K562 (cell line): Measurements from ENCODE around the gene SYNJ2. TPM values are rescaled to one million over a fixed set of nuclear protein-coding genes. Genes with fewer than 3 reads are reported as not detected.

ENCODE experiments used
- ATAC-seq: fragments of 200-7000 bp; cut with Tn5 transposase; 3 replicates; pipeline ENCODE4 v1.9.1; 2020; ENCODE audit warnings: moderate library complexity
- BruUV-seq: library from RNA; stranded (reverse); fragments of 400-500 nt; replicated peaks from 2 replicates; lab custom pipeline; 2021; lab: Mats Ljungman, UMichigan
- CTCF ChIA-PET: fragments of 300-600 bp; formaldehyde crosslinking; extraction: SDS; loops from one replicate; lab custom pipeline; 2021; ENCODE audit warnings: low intra/inter-chr PET ratio; lab: Yijun Ruan, JAX
- POLR2A ChIA-PET: fragments of 300-600, 350-650 bp; sonication (Branson Sonifier 250); formaldehyde crosslinking; extraction: SDS; loops from one replicate; lab custom pipeline; 2021; ENCODE audit warnings: antibody characterized with exemption, inconsistent platforms; lab: Yijun Ruan, JAX
- DNase-seq, 4 experiments: peaks; one replicate each; pipeline versions ENCODE4 v3.0.0 to v3.0.0-alpha.2; 2011 to 2018; ENCODE audit warnings: low spot score in 3 of 4, mixed read lengths in 3 of 4; ENCODE audit errors: extremely low read depth in 1 of 4
- FAIRE-seq: peaks from 2 replicates; lab custom pipeline; 2011; peaks lifted over from hg19 to GRCh38; lab: Jason Lieb, UNC
- H2AFZ ChIP-seq: 2 replicates; pipeline ENCODE4 v1.6.0; 2011; ENCODE audit warnings: low read depth, low read length, control low read depth, inconsistent platforms
- H3K27ac ChIP-seq: fragments of 200-600 bp; 3 replicates; pipeline ENCODE4 v1.8.0; 2011; ENCODE audit warnings: low read depth, mild to moderate bottlenecking, control low read depth, inconsistent platforms, low read length, moderate library complexity, mixed read lengths; ENCODE audit errors: extremely low read depth
- H3K27me3 ChIP-seq, 2 experiments: fragments of 300-600 bp in 1 of 2; 2 replicates in 1 of 2; 3 replicates in 1 of 2; pipeline versions ENCODE4 v1.6.0 to v1.8.0; 2011; ENCODE audit warnings: inconsistent platforms in 2 of 2, low read length in 2 of 2, mild to moderate bottlenecking in 1 of 2, mixed read lengths in 1 of 2, moderate library complexity in 1 of 2; ENCODE audit not compliant: control insufficient read depth in 2 of 2, insufficient read depth in 2 of 2
- H3K36me3 ChIP-seq: fragments of 300-600 bp; 3 replicates; pipeline ENCODE4 v1.8.0; 2011; ENCODE audit warnings: mild to moderate bottlenecking, low read length, inconsistent platforms; ENCODE audit not compliant: control insufficient read depth, insufficient read depth
- H3K4me1 ChIP-seq, 2 experiments: fragments of 200-600 bp in 1 of 2; replicated peaks in 1 of 2; 2 replicates in 1 of 2; 3 replicates in 1 of 2; pipeline versions ENCODE4 v1.5.1 to v1.8.0; 2011; ENCODE audit warnings: inconsistent platforms in 2 of 2, low read length in 2 of 2, mild to moderate bottlenecking in 1 of 2, mixed read lengths in 1 of 2, moderate library complexity in 1 of 2; ENCODE audit not compliant: control insufficient read depth in 2 of 2, insufficient read depth in 2 of 2
- H3K4me2 ChIP-seq: 2 replicates; pipeline ENCODE4 v1.6.1; 2011; ENCODE audit warnings: low read length, control low read depth, inconsistent platforms, mixed read lengths; ENCODE audit not compliant: insufficient read depth
- H3K4me3 ChIP-seq: fragments of 200-600 bp; sonication (generic), shearing (Covaris generic); 2 replicates; pipeline ENCODE4 v1.5.1; 2016; ENCODE audit warnings: control low read depth, inconsistent platforms
- H3K79me2 ChIP-seq: fragments of 200-600 bp; 3 replicates; pipeline ENCODE4 v1.8.0; 2011; ENCODE audit warnings: low read length, inconsistent platforms; ENCODE audit not compliant: control insufficient read depth, insufficient read depth
- H3K9ac ChIP-seq, 2 experiments: 2 replicates each; pipeline versions ENCODE4 v1.6.0 to v1.6.1; 2011; ENCODE audit warnings: low read depth in 2 of 2, low read length in 2 of 2, control low read depth in 1 of 2, inconsistent platforms in 1 of 2, mild to moderate bottlenecking in 1 of 2, mixed read lengths in 1 of 2; ENCODE audit not compliant: insufficient read depth in 1 of 2
- H3K9me1 ChIP-seq: one replicate; pipeline ENCODE4 v1.6.0; 2011; ENCODE audit warnings: inconsistent platforms, mild to moderate bottlenecking, low read length, moderate library complexity; ENCODE audit not compliant: control insufficient read depth, insufficient read depth
- H3K9me3 ChIP-seq: replicated peaks from 2 replicates; pipeline ENCODE4 v1.5.1; 2011; ENCODE audit warnings: low read depth, low read length, inconsistent platforms; ENCODE audit not compliant: control insufficient read depth, insufficient read depth
- H4K20me1 ChIP-seq: replicated peaks from 2 replicates; pipeline ENCODE4 v1.6.1; 2011; ENCODE audit warnings: low read length, inconsistent platforms, mixed read lengths; ENCODE audit not compliant: control insufficient read depth, insufficient read depth
- CREB1 ChIP-seq, 2 experiments: sonication (generic) in 1 of 2; formaldehyde crosslinking in 1 of 2; IDR thresholded peaks; 2 replicates each; pipeline versions ENCODE4 v1.6.1 to v1.8.0; 2012 to 2022; ENCODE audit warnings: inconsistent platforms in 1 of 2, mild to moderate bottlenecking in 1 of 2, missing genetic modification reagents in 1 of 2, moderate library complexity in 1 of 2
- KLF13 ChIP-seq: fragments of 450-650 bp; IDR thresholded peaks from 2 replicates; pipeline ENCODE4 v1.6.1; 2016; ENCODE audit warnings: missing genetic modification characterization, low read depth, mild to moderate bottlenecking, missing compliant biosample characterization, moderate library complexity, borderline replicate concordance
- NFIC ChIP-seq: fragments of 450-650 bp; IDR thresholded peaks from 2 replicates; pipeline ENCODE4 v1.6.1; 2017; ENCODE audit warnings: mild to moderate bottlenecking, inconsistent platforms
- NR2C2 ChIP-seq, 2 experiments: fragments of 200-800 bp in 1 of 2; sonication (Bioruptor generic) in 1 of 2; sonication (generic) in 1 of 2; formaldehyde crosslinking in 1 of 2; IDR thresholded peaks; 2 replicates each; pipeline versions ENCODE4 v1.6.1 to v1.8.0; 2016 to 2022; ENCODE audit warnings: mild to moderate bottlenecking in 1 of 2, missing compliant biosample characterization in 1 of 2, missing genetic modification characterization in 1 of 2, missing genetic modification reagents in 1 of 2
- SMC3 ChIP-seq: conservative IDR thresholded peaks from 2 replicates; pipeline ENCODE4 v1.6.1; 2011; ENCODE audit warnings: low read depth, low read length, improper control_type of control experiment; ENCODE audit not compliant: insufficient read depth
- TARDBP ChIP-seq: fragments of 450-650 bp; IDR thresholded peaks from 2 replicates; pipeline ENCODE4 v1.6.1; 2016
- TBL1XR1 ChIP-seq, 2 experiments: IDR thresholded peaks; 2 replicates each; pipeline ENCODE4 v1.6.1; 2012; ENCODE audit warnings: improper control_type of control experiment in 2 of 2, low read length in 2 of 2, mild to moderate bottlenecking in 1 of 2
- TEAD4 ChIP-seq, 2 experiments: sonication (generic) in 1 of 2; formaldehyde crosslinking in 1 of 2; IDR thresholded peaks; 2 replicates each; pipeline versions ENCODE4 v1.6.1 to v1.8.0; 2012 to 2022; ENCODE audit warnings: borderline replicate concordance in 1 of 2, inconsistent platforms in 1 of 2, low read length in 1 of 2, mild to moderate bottlenecking in 1 of 2, missing genetic modification reagents in 1 of 2
- ZNF764 ChIP-seq: fragments of 250-450 bp; sonication (Bioruptor Pico); IDR thresholded peaks from 2 replicates; pipeline ENCODE4 v1.4.0; 2020; ENCODE audit warnings: low read depth, mild to moderate bottlenecking, moderate library complexity
- WGBS: fragments of 100-300 bp; shearing (Covaris generic); methylation state at CpG from one replicate; pipeline ENCODE4 v1.1.6; 2016; ENCODE audit warnings: low coverage, mixed read lengths; ENCODE audit not compliant: insufficient coverage; ENCODE audit errors: missing lambda C conversion rate; 5-methylcytosine and 5-hydroxymethylcytosine counted together
- in situ Hi-C: fragments of 300-500 bp; cut with MboI; formaldehyde crosslinking; loops from 4 replicates; pipeline ENCODE4 v1.15.0; 2018; ENCODE audit warnings: inconsistent platforms, mixed read lengths
- intact Hi-C: fragments of 100-400 bp; cut with micrococcal nuclease; formaldehyde crosslinking; loops from 2 replicates; pipeline ENCODE4 v1.14.2; 2022
- polyA plus RNA-seq, 8 experiments: library from polyadenylated mRNA; depleted of rRNA in 4 of 8; stranded (reverse) in 5 of 8; unstranded in 3 of 8; fragments of >200 nt; fragmentation: Nextera tagmentation in 2 of 8; fragmentation: Illumina TruSeq in 1 of 8; extraction: Ambion mirVana in 2 of 8; extraction: Trizol in 1 of 8; gene quantifications; 2 replicates each; pipeline versions ENCODE4 v1.2.1 to v1.2.3, GENCODE V29; 2011 to 2014; ENCODE audit warnings: inconsistent platforms in 1 of 8, missing spikeins in 1 of 8
- total RNA-seq, 7 experiments: library from RNA; depleted of rRNA in 6 of 7; stranded (reverse); fragments of >200 nt in 6 of 7; fragmentation: Illumina TruSeq in 2 of 7; extraction: Trizol in 2 of 7; gene quantifications; 2 replicates each; pipeline versions ENCODE4 v1.2.1 to v1.2.3, GENCODE V29; 2011 to 2021; ENCODE audit warnings: low replicate concordance in 1 of 7
- TF ChIP-seq, protein P1 (sequence below), 2 experiments: fragments of 200-800 bp in 1 of 2; sonication (Bioruptor generic) in 1 of 2; sonication (generic) in 1 of 2; formaldehyde crosslinking in 1 of 2; IDR thresholded peaks in 1 of 2; conservative IDR thresholded peaks in 1 of 2; 2 replicates each; pipeline versions ENCODE4 v1.5.0 to v1.6.1; 2016 to 2020; ENCODE audit warnings: missing compliant biosample characterization in 1 of 2, missing genetic modification characterization in 1 of 2, missing genetic modification reagents in 1 of 2
- TF ChIP-seq, protein P2 (sequence below): fragments of 250-450 bp; sonication (Bioruptor Pico); IDR thresholded peaks from 2 replicates; pipeline ENCODE4 v1.8.0; 2021; ENCODE audit warnings: borderline replicate concordance, mild to moderate bottlenecking, moderate library complexity; ENCODE audit not compliant: poor library complexity, severe bottlenecking

Gene SYNJ2
- total and polyA plus RNA-seq, 9 of the 15 experiments (the other 6 are each of a cell fraction or from before 2014, with no cell fraction given) = 3.0 to 27.7 (median 17.8) TPM

DNA sequence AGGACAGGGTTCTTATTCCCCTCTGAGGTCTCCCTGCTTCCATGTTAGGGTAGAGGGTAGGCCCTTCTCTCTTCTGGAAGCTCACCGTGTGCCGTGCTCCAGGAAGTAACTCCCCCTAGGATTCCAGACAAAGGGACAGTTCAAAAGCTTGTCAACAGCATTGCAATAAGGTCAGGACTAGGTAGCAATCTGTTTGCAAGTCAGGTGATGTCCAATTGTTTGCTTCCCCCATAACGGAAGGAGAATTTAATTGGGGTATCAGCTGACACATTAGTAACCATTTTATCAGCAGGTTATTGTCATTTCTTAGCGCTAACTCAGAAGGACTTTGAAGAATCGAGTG is 41.9 kb downstream of the SYNJ2 start:
- 78% methylated on average over 5 of the region's 5 CpGs for WGBS
- peaks cover 17% of the 10 kb centered on the region; the same call in 2 of the 3 replicates for H3K36me3 ChIP-seq
- no TSS peak for BruUV-seq
- H3K4me3 ChIP-seq = no peak overlapping the region
- ChIA-PET POLR2A (no interaction called here), CTCF (no interaction called here)
- no peak overlapping the region for H2AFZ ChIP-seq
- peaks cover 8% of the 10 kb centered on the region; the same call in 1 of the 2 replicates for H4K20me1 ChIP-seq
- no peak overlapping the region for H3K9ac ChIP-seq
- peaks cover 19 to 39% of the 10 kb centered on the region in 2 experiments for H3K4me1 ChIP-seq
- FAIRE-seq (no peak), ATAC-seq (no peak), DNase-seq (no peak)
- H3K79me2 ChIP-seq = peaks cover 4% of the 10 kb centered on the region; the same call in 1 of the 3 replicates
- H3K9me1 ChIP-seq = peaks cover 4% of the 10 kb centered on the region
- no peaks in the 10 kb centered on the region for H3K27me3 ChIP-seq
- intact Hi-C loops = no loop called here
- H3K27ac ChIP-seq = no peak overlapping the region
- H3K9me3 ChIP-seq = no peaks in the 10 kb centered on the region
- in situ Hi-C loops = no loop called here
- H3K4me2 ChIP-seq = no peak overlapping the region
- TF ChIP-seq NFIC = no peak
- TF ChIP-seq CREB1 (IDR thresholded peaks at IDR 0.05) = no peak
- TF ChIP-seq CREB1 (CRISPR knock-in tag; IDR thresholded peaks at IDR 0.05) = no peak
- no peak for TF ChIP-seq KLF13 (tag)
- TF ChIP-seq TEAD4 (IDR thresholded peaks at IDR 0.05; ENCODE audit: low read length) = no peak
- TF ChIP-seq TEAD4 (CRISPR knock-in tag; IDR thresholded peaks at IDR 0.05; ENCODE audit: borderline replicate concordance) = no peak
- no peak for TF ChIP-seq TBL1XR1 (IDR thresholded peaks at IDR 0.05; ENCODE audit: low read length in 2 of 2)
- no peak for TF ChIP-seq SMC3
- TF ChIP-seq, protein P1, sequence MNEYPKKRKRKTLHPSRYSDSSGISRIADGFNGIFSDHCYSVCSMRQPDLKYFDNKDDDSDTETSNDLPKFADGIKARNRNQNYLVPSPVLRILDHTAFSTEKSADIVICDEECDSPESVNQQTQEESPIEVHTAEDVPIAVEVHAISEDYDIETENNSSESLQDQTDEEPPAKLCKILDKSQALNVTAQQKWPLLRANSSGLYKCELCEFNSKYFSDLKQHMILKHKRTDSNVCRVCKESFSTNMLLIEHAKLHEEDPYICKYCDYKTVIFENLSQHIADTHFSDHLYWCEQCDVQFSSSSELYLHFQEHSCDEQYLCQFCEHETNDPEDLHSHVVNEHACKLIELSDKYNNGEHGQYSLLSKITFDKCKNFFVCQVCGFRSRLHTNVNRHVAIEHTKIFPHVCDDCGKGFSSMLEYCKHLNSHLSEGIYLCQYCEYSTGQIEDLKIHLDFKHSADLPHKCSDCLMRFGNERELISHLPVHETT (CRISPR knock-in tag; conservative IDR thresholded peaks at IDR 0.05 in 1 of 2, IDR thresholded peaks at IDR 0.05 in 1 of 2) = no peak
- no peak for TF ChIP-seq NR2C2 (CRISPR knock-in tag; IDR thresholded peaks at IDR 0.05)
- no peak for TF ChIP-seq NR2C2 (tag; IDR thresholded peaks at IDR 0.05)
- no peak for TF ChIP-seq ZNF764
- no peak for TF ChIP-seq TARDBP
- TF ChIP-seq, protein P2, sequence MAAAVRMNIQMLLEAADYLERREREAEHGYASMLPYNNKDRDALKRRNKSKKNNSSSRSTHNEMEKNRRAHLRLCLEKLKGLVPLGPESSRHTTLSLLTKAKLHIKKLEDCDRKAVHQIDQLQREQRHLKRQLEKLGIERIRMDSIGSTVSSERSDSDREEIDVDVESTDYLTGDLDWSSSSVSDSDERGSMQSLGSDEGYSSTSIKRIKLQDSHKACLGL (CRISPR knock-in tag) = no peak
